H1 (cell line): ENCODE measurements around the gene PDZD2.

Source experiments
- ATF2 ChIP-seq: IDR thresholded peaks from 2 replicates; pipeline ENCODE4 v1.6.1; 2012; ENCODE audit warnings: low read length, inconsistent platforms
- CREB1 ChIP-seq: IDR thresholded peaks from 2 replicates; pipeline ENCODE4 v1.6.1; 2012; ENCODE audit warnings: inconsistent platforms
- E2F6 ChIP-seq: IDR thresholded peaks from 2 replicates; pipeline ENCODE4 v1.6.1; 2012; ENCODE audit warnings: inconsistent platforms
- EGR1 ChIP-seq: IDR thresholded peaks from 2 replicates; pipeline ENCODE4 v1.6.1; 2011; ENCODE audit warnings: low read depth, low read length, borderline replicate concordance
- HDAC2 ChIP-seq, 2 experiments: fragments of 300-600 bp in 1 of 2; sonication (generic) in 1 of 2; IDR thresholded peaks; 2 replicates each; pipeline ENCODE4 v1.6.1; 2011 to 2012; ENCODE audit warnings: low read depth in 2 of 2, low read length in 2 of 2, mild to moderate bottlenecking in 2 of 2, moderate library complexity in 2 of 2, borderline replicate concordance in 1 of 2, inconsistent platforms in 1 of 2
- KDM1A ChIP-seq: fragments of 200-600, 300-600 bp; sonication (generic); IDR thresholded peaks from 2 replicates; pipeline ENCODE4 v1.7.1; 2016; ENCODE audit warnings: mild to moderate bottlenecking, low read length, borderline replicate concordance
- RNF2 ChIP-seq: fragments of 200-900, 300-1000 bp; sonication (generic); IDR thresholded peaks from 2 replicates; pipeline ENCODE4 v1.7.1; 2016; ENCODE audit warnings: borderline replicate concordance, low read depth, mild to moderate bottlenecking, antibody characterized with exemption, low read length; ENCODE audit not compliant: poor library complexity, severe bottlenecking; ENCODE audit errors: missing control alignments
- SP1 ChIP-seq: IDR thresholded peaks from 2 replicates; pipeline ENCODE4 v1.6.1; 2011; ENCODE audit warnings: low read depth, low read length
- SP2 ChIP-seq: IDR thresholded peaks from 2 replicates; pipeline ENCODE4 v1.6.1; 2012; ENCODE audit warnings: mild to moderate bottlenecking, low read length, inconsistent platforms
- TCF12 ChIP-seq: IDR thresholded peaks from 2 replicates; pipeline ENCODE4 v1.6.1; 2011; ENCODE audit warnings: low read depth, mild to moderate bottlenecking, low read length
- TF ChIP-seq, protein P1 (sequence below), 3 experiments: IDR thresholded peaks; 1 replicate in 2 of 3; 2 replicates in 1 of 3; pipeline versions ENCODE4 v1.5.1 to v1.6.1; 2011; ENCODE audit warnings: low read length in 3 of 3, mild to moderate bottlenecking in 3 of 3, inconsistent platforms in 2 of 3, low read depth in 1 of 3, moderate library complexity in 1 of 3; ENCODE audit not compliant: insufficient read depth in 1 of 3; ENCODE audit errors: control extremely low read depth in 1 of 3
- TF ChIP-seq, protein P2 (sequence below): IDR thresholded peaks from 2 replicates; pipeline ENCODE4 v1.6.1; 2011; ENCODE audit warnings: low read length, improper control_type of control experiment

GRCh38 chr5:31833710-31834109 is 194.8 kb downstream of the PDZD2 start:
- TF ChIP-seq, protein P1, sequence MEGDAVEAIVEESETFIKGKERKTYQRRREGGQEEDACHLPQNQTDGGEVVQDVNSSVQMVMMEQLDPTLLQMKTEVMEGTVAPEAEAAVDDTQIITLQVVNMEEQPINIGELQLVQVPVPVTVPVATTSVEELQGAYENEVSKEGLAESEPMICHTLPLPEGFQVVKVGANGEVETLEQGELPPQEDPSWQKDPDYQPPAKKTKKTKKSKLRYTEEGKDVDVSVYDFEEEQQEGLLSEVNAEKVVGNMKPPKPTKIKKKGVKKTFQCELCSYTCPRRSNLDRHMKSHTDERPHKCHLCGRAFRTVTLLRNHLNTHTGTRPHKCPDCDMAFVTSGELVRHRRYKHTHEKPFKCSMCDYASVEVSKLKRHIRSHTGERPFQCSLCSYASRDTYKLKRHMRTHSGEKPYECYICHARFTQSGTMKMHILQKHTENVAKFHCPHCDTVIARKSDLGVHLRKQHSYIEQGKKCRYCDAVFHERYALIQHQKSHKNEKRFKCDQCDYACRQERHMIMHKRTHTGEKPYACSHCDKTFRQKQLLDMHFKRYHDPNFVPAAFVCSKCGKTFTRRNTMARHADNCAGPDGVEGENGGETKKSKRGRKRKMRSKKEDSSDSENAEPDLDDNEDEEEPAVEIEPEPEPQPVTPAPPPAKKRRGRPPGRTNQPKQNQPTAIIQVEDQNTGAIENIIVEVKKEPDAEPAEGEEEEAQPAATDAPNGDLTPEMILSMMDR (IDR thresholded peaks at IDR 0.05; ENCODE audit: control extremely low read depth in 1 of 3, insufficient read depth in 1 of 3, low read depth in 1 of 3, low read length in 3 of 3) = no peak
- TF ChIP-seq KDM1A (no peak), RNF2 (no peak), CREB1 (no peak), SP1 (no peak), E2F6 (no peak), SP2 (no peak), EGR1 (no peak), ATF2 (no peak), TCF12 (no peak), HDAC2 (IDR thresholded peaks at IDR 0.05; ENCODE audit: borderline replicate concordance in 1 of 2, low read depth in 2 of 2, low read length in 2 of 2) (no peak)
- TF ChIP-seq, protein P2, sequence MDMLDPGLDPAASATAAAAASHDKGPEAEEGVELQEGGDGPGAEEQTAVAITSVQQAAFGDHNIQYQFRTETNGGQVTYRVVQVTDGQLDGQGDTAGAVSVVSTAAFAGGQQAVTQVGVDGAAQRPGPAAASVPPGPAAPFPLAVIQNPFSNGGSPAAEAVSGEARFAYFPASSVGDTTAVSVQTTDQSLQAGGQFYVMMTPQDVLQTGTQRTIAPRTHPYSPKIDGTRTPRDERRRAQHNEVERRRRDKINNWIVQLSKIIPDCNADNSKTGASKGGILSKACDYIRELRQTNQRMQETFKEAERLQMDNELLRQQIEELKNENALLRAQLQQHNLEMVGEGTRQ = no peak
